NT2/D1 (cell line): ENCODE results near the gene B3GNT5.

Experiments
- DNase-seq: peaks from one replicate; pipeline ENCODE4 v3.0.0-alpha.2; 2011; ENCODE audit warnings: low read depth, low spot score
- H3K27me3 ChIP-seq: 2 replicates; pipeline ENCODE4 v1.6.0; 2011; ENCODE audit warnings: mild to moderate bottlenecking; ENCODE audit not compliant: insufficient read length, insufficient read depth
- H3K36me3 ChIP-seq: 2 replicates; pipeline ENCODE4 v1.6.1; 2011; ENCODE audit warnings: mild to moderate bottlenecking, low read length, mixed read lengths; ENCODE audit not compliant: insufficient read depth, insufficient read length
- H3K4me1 ChIP-seq: 2 replicates; pipeline ENCODE4 v1.5.1; 2011; ENCODE audit not compliant: insufficient read depth, insufficient read length
- H3K4me3 ChIP-seq: 2 replicates; pipeline ENCODE4 v1.5.1; 2011; ENCODE audit warnings: low read depth; ENCODE audit not compliant: insufficient read length
- H3K9ac ChIP-seq: 2 replicates; pipeline ENCODE4 v1.6.0; 2011; ENCODE audit warnings: low read depth; ENCODE audit not compliant: insufficient read length
- H3K9me3 ChIP-seq: 2 replicates; pipeline ENCODE4 v1.5.1; 2011; ENCODE audit warnings: mild to moderate bottlenecking, low read length; ENCODE audit not compliant: insufficient read depth
- SUZ12 ChIP-seq: IDR thresholded peaks from 2 replicates; pipeline ENCODE4 v1.6.1; 2011; ENCODE audit not compliant: insufficient read length, insufficient read depth; ENCODE audit errors: extremely low read depth
- YY1 ChIP-seq: IDR thresholded peaks from 2 replicates; pipeline ENCODE4 v1.6.1; 2011; ENCODE audit not compliant: insufficient read length, insufficient read depth
- ZNF274 ChIP-seq: IDR thresholded peaks from 2 replicates; pipeline ENCODE4 v1.6.1; 2011; ENCODE audit warnings: mild to moderate bottlenecking, low read depth, low read length

The B3GNT5 gene

GRCh38 chr3:183212565-183212964 is 40.5 kb upstream of the B3GNT5 start:
- no peak overlapping the region for H3K4me3 ChIP-seq
- DNase-seq: no peak
- H3K36me3 ChIP-seq: no peaks in the 10 kb centered on the region
- no peaks in the 10 kb centered on the region for H3K4me1 ChIP-seq
- H3K9ac ChIP-seq: no peak overlapping the region
- no peaks in the 10 kb centered on the region for H3K27me3 ChIP-seq
- no peak for TF ChIP-seq SUZ12
- TF ChIP-seq YY1: no peak
- TF ChIP-seq ZNF274: no peak
- H3K9me3 ChIP-seq: peaks cover 21% of the 10 kb centered on the region

DNA sequence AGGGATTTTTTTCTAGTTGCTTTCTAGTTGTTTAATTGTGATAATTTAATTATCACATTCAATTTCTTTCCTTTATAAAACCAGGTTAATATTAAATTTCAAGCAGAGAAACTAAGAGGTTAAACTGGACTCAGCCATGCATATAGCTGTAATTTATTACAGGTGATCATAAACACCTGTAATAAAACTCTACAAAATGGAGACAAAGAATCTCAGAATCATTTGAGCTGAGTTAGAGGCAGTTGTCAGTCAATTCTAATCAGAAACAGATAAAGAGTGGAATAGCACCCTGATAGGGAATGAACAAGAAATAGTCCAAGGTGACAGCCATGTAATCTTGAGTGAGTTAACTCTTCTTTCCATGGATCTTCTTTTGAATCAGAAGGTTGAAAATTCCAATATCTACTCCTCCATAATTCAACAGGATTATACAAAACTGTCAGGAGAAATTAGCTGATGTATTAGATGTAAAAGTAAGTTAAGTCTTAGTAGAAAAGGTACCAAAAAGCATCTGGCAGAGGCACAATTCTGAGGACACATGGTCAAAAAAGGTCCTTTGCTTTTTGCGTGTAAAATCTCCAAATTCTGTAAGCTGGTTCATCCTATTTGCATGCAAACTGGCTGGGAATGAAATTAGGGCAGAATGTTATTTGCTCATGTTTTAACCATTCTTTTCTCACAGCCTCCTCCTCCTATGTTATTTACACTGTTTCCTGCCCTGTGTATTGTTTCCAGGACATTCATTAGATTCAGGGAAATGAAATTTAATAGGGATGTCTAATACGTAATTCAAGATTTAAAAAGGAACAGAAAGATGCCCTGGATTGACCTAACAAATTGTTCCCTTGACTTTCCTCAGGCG is 39.4 kb upstream of the B3GNT5 start:
- no peak overlapping the region for H3K9ac ChIP-seq
- no peaks in the 10 kb centered on the region for H3K36me3 ChIP-seq

DNA sequence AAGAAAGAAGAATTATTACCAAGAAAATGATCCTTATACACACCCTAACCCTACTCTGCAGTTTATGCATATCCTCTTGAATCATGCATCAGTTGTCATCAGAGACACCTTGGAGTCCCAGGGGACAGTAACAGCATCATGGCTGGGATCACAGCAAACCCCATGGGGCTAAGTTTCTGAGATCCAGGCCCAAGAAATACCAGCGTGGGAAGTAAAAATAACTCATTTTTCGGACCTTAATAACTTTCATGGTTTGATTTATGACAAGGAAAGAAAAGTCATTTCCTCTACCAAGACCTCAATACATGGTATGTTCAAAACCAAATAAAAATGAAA is 38.8 kb upstream of the B3GNT5 start:
- TF ChIP-seq SUZ12: no peak
- Histone ChIP-seq H3K27me3 (no peaks in the 10 kb centered on the region), H3K36me3 (no peaks in the 10 kb centered on the region), H3K4me1 (no peaks in the 10 kb centered on the region), H3K9me3 (peaks cover 4% of the 10 kb centered on the region; the same call in 1 of the 2 replicates), H3K9ac (no peak overlapping the region), H3K4me3 (no peak overlapping the region)
- no peak for DNase-seq

More for the DNA sequence above, 39.4 kb upstream of the B3GNT5 start:
- H3K4me3 ChIP-seq: no peak overlapping the region
- no peaks in the 10 kb centered on the region for H3K4me1 ChIP-seq
- DNase-seq: no peak
- H3K9me3 ChIP-seq: peaks cover 10% of the 10 kb centered on the region
- no peaks in the 10 kb centered on the region for H3K27me3 ChIP-seq
- TF ChIP-seq YY1 (no peak), SUZ12 (no peak), ZNF274 (no peak)

- Histone ChIP-seq H3K9ac (no peak overlapping the region), H3K9me3 (no peaks in the 10 kb centered on the region), H3K36me3 (no peaks in the 10 kb centered on the region), H3K4me3 (no peak overlapping the region), H3K27me3 (no peaks in the 10 kb centered on the region), H3K4me1 (no peaks in the 10 kb centered on the region)
- no peak for DNase-seq
- no peak for TF ChIP-seq YY1
- no peak for TF ChIP-seq ZNF274
- TF ChIP-seq SUZ12: no peak
These were observed 37.4 kb upstream of the B3GNT5 start for GRCh38 chr3:183215591-183216202.

GRCh38 chr3:183217548-183218332 is 35.3 kb upstream of the B3GNT5 start:
- TF ChIP-seq ZNF274: no peak
- TF ChIP-seq SUZ12: no peak
- no peak for TF ChIP-seq YY1
- H3K9ac ChIP-seq: no peak overlapping the region
- H3K36me3 ChIP-seq: no peaks in the 10 kb centered on the region
- no peaks in the 10 kb centered on the region for H3K9me3 ChIP-seq
- H3K27me3 ChIP-seq: no peaks in the 10 kb centered on the region
- no peak for DNase-seq
- H3K4me3 ChIP-seq: no peak overlapping the region
- H3K4me1 ChIP-seq: peaks cover 3% of the 10 kb centered on the region

DNA sequence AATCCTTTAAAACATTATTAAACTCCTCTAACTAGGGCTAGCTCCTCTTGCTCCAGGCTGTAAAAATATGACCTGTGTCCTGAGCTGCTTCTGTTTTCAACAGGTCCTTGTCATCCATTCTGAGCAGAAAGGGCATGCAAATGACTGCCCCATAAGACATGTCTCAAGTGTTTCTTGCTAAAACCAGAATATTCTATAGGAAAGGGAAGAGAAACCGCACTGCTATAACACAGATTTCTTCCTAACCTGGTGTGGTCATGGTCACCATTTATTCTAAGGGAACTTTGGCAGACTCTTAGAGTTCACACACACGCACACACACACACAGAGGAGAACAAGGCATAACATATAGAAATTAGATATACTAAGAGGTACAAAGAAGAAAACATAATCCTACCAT is 34.2 kb upstream of the B3GNT5 start:
- no peak overlapping the region for H3K9ac ChIP-seq
- peaks cover 3% of the 10 kb centered on the region for H3K4me1 ChIP-seq
- no peak for DNase-seq
- H3K36me3 ChIP-seq: no peaks in the 10 kb centered on the region
- no peak overlapping the region for H3K4me3 ChIP-seq
- H3K27me3 ChIP-seq: no peaks in the 10 kb centered on the region
- TF ChIP-seq YY1 (no peak), SUZ12 (no peak), ZNF274 (no peak)
- H3K9me3 ChIP-seq: no peaks in the 10 kb centered on the region

DNA sequence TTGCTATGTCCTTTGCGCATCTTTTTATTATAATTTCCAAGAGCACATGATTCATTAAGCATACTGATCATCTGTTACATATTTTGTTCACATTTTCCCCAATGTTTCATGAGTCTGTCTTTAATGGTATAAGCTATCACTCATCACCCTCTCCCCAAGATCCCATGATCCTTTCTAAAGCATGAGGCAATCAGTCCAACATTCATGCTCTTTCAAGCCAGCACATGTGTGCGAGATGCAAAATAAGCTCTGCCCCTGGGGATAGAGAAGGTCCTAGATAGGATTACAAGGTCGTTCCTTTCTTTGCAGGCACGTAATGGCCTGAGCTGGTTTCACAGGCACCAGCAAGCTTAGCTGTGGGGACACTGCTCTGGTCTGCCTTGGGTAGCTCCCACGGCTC is 32.2 kb upstream of the B3GNT5 start:
- peaks cover 3% of the 10 kb centered on the region for H3K4me1 ChIP-seq
- no peaks in the 10 kb centered on the region for H3K27me3 ChIP-seq
- H3K36me3 ChIP-seq: no peaks in the 10 kb centered on the region
- no peak for DNase-seq
- TF ChIP-seq SUZ12 (no peak), ZNF274 (no peak), YY1 (no peak)
- H3K9me3 ChIP-seq: no peaks in the 10 kb centered on the region
- no peak overlapping the region for H3K9ac ChIP-seq
- no peak overlapping the region for H3K4me3 ChIP-seq
